Hepatic stellate cell (primary cell): Measurements from ENCODE around the gene ZNHIT2.

Experiments used
- DNase-seq: peaks from one replicate; pipeline ENCODE4 v3.0.0; 2011; ENCODE audit warnings: low spot score

The ZNHIT2 gene

DNA sequence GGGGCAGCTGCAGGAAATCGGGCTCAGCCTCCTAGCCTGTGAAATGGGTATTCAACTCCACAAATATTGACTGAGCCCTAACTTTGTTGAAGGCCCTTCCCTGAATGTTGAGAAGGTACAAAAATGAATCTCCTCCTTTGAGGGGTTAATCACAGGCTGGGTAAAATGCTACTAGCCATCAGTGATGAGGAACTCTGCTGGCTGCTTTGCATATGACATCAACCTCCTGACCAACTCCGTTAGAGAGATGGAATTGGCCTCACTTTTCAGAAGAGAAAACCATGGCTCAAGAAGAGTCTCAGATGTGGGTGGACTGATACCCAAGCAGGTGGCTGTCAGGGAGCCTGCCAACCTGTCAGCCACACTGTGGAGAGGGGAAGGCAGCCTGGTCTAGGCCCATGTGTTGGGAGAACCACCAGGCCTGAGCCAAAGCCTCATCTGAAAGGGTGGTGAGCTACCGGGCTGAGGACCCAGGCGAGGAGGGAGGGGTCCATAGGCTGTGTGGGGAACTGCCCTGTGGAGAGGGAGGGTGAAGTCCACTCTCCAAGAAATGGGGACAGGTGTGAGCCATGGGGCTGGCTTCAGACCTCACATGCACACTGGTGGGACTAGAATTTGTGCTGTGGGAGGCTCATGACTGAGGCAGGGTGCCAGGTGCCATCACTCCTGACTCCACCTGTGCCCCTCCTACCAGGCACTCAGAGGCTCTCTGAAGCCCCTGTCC, 45.4 kb downstream of the ZNHIT2 start:
- no peak for DNase-seq

DNA sequence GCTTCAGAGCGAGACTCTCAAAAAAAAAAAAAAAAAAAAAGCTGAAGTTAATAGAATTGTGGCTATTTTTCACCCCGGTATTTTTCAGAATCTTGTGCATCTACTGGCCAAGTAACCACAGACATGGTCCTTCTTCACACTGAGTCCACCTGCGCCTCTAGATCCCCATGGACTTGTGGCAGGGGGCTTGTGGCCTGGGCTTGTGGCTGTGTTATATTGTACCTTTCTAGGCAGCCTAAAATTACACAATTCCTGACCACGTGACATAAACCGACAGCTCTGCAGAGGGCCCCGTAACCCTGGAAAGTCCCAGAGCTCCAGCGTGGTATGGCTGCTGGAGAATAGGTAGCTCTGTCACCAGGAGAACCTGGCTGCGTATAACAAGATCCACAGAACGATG, 48.3 kb downstream of the ZNHIT2 start:
- no peak for DNase-seq

DNA sequence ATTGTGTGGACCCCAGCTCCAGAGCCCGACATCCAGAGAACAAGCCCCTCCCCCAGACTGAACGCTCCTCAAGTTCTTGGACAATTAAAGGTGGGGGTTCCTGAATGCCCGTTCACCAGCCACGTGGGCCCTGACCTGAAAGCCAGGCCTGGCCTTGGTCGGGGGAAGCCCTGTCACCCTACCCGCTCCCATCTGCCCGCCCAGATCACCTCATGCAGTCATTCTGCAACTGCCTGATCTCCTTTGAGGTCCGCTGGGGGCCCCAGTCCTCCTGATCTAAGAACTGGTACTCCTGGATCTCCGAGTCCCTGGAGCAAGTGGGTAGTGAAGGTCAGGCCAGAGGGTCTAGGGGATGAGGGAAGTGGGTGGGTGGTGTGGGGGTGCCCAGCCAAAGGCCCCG, 50.1 kb downstream of the ZNHIT2 start:
- DNase-seq = no peak

DNA sequence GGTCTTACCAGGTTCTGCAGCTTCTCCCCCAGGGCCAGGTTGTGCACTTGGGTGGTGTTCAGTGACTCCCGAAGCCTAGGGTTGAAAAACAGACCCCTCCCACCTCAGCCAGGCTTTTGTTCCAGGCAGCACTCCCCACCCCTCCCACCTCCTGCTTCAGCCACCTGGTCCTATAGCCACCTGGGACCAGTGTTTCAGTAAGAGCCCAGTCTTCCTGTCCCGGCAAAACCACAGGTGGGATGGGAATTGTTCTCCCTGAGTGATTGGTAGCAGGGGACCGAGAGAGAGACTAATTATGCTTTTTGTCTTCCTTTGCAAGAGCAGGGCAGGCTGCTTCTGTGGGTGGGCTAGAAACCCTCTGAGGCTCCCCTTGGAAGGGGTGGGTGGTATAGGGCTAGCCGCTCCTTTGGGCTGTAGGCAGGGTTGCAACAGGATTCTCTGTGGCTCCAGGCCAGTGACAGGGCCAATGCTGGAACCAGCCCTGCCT, 50.7 kb downstream of the ZNHIT2 start:
- no peak for DNase-seq
